PC-3 (cell line): Measurements from ENCODE around the gene FAM149A. TPM values are rescaled to one million over a fixed set of nuclear protein-coding genes. Genes with fewer than 3 reads are reported as not detected.

Experiments used
- ATAC-seq: fragments of 200-7000 bp; cut with Tn5 transposase; 2 replicates; pipeline ENCODE4 v1.9.1; 2020; ENCODE audit warnings: mild to moderate bottlenecking, moderate library complexity
- BruUV-seq: library from RNA; stranded (reverse); fragments of 400-500 nt; replicated peaks from 2 replicates; lab custom pipeline; 2021; lab: Mats Ljungman, UMichigan
- CTCF ChIA-PET: fragments of 300-600 bp; sonication (Branson Sonifier 250); formaldehyde crosslinking; loops from one replicate; lab custom pipeline; 2022; ENCODE audit warnings: antibody characterized with exemption; lab: Charles Lee
- POLR2A ChIA-PET: fragments of 300-600 bp; sonication (Branson Sonifier 250); formaldehyde crosslinking; loops from one replicate; lab custom pipeline; 2022; ENCODE audit warnings: antibody characterized with exemption; ENCODE audit not compliant: unreplicated experiment; lab: Charles Lee
- DNase-seq: peaks from one replicate; pipeline ENCODE4 v3.0.0-alpha.2; 2015
- H2AFZ ChIP-seq: fragments of 300-600 bp; sonication (generic); 2 replicates; pipeline ENCODE4 v1.6.0; 2016; ENCODE audit warnings: antibody characterized with exemption, low read length
- H3F3A ChIP-seq: fragments of 300-600 bp; sonication (generic); one replicate; pipeline ENCODE4 v1.6.0; 2017; ENCODE audit warnings: antibody characterized with exemption, low read length, control low read depth, mild to moderate bottlenecking; ENCODE audit not compliant: unreplicated experiment
- H3K27ac ChIP-seq: fragments of 300-600 bp; sonication (generic); 2 replicates; pipeline ENCODE4 v1.5.1; 2016; ENCODE audit warnings: mild to moderate bottlenecking, low read length
- H3K27me3 ChIP-seq: fragments of 300-600 bp; sonication (generic); 2 replicates; pipeline ENCODE4 v1.6.1; 2016; ENCODE audit warnings: low read length, mixed read lengths
- H3K36me3 ChIP-seq: fragments of 300-600 bp; sonication (generic); 2 replicates; pipeline ENCODE4 v1.6.1; 2016; ENCODE audit warnings: low read depth, mixed run types, low read length, mixed read lengths
- H3K4me1 ChIP-seq: fragments of 300-600 bp; sonication (generic); 2 replicates; pipeline ENCODE4 v1.5.1; 2016; ENCODE audit warnings: low read length; ENCODE audit not compliant: insufficient read depth
- H3K4me2 ChIP-seq: fragments of 300-600 bp; sonication (generic); 2 replicates; pipeline ENCODE4 v1.6.0; 2016; ENCODE audit warnings: low read length
- H3K4me3 ChIP-seq: fragments of 300-600 bp; sonication (generic); 2 replicates; pipeline ENCODE4 v1.5.1; 2016; ENCODE audit warnings: mild to moderate bottlenecking, low read length, mixed read lengths
- H3K79me2 ChIP-seq: fragments of 300-600 bp; sonication (generic); 2 replicates; pipeline ENCODE4 v1.6.1; 2017; ENCODE audit warnings: low read length, mixed read lengths
- H3K9ac ChIP-seq: fragments of 300-600 bp; sonication (generic); 2 replicates; pipeline ENCODE4 v1.6.0; 2016; ENCODE audit warnings: mild to moderate bottlenecking, low read length
- H3K9me2 ChIP-seq: fragments of 300-600 bp; sonication (generic); replicated peaks from 2 replicates; pipeline ENCODE4 v1.6.1; 2016; ENCODE audit warnings: mixed run types, low read length, mixed read lengths
- H3K9me3 ChIP-seq: fragments of 300-600 bp; sonication (generic); 2 replicates; pipeline ENCODE4 v1.6.1; 2016; ENCODE audit warnings: low read length, mixed read lengths
- H4K20me1 ChIP-seq: fragments of 300-600 bp; sonication (generic); 2 replicates; pipeline ENCODE4 v1.6.1; 2016; ENCODE audit warnings: low read length, mixed read lengths
- EZH2 ChIP-seq: fragments of 300-600 bp; sonication (generic); IDR thresholded peaks from one replicate; pipeline ENCODE4 v1.6.1; 2017; ENCODE audit warnings: antibody characterized with exemption, mild to moderate bottlenecking, low read length; ENCODE audit not compliant: unreplicated experiment
- EZH2phosphoT487 ChIP-seq: fragments of 300-600 bp; sonication (generic); IDR thresholded peaks from 2 replicates; pipeline ENCODE4 v1.6.1; 2018; ENCODE audit warnings: mild to moderate bottlenecking, antibody characterized with exemption, low read length, borderline replicate concordance
- intact Hi-C: fragments of 100-400 bp; cut with micrococcal nuclease; formaldehyde crosslinking; loops from 2 replicates; pipeline ENCODE4 v1.9.0; 2023
- total RNA-seq: library from RNA; depleted of rRNA; stranded (reverse); fragments of >200 nt; gene quantifications from 2 replicates; pipeline ENCODE4 v1.2.3, GENCODE V29; 2014
- TF ChIP-seq, protein P1 (sequence below): fragments of 300-600 bp; sonication (generic); conservative IDR thresholded peaks from 2 replicates; pipeline ENCODE4 v1.5.1; 2017; ENCODE audit warnings: antibody characterized with exemption, low read depth, mild to moderate bottlenecking, low read length

FAM149A gene
- total RNA-seq, 1 experiment from 2014 or later = 0.22 TPM

DNA sequence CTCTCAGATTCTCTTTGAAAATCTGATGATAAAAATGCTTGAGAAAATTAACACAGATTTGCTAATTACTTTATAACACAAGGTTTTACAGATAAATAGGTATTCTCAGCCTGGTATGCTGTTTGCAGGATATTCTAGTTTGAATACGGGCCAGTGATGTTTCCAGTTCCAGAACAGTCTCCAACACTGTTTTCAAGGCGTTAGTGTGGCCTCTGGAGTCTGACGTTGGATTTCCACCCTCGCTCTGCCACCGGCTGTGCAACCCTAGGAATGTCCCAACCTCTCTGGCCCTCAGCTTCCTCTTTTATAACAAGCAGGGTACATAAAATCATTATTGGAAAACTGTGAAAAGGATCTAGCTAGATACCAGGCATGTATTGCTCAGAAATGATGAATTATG lies 63.1 kb downstream of the FAM149A start:
- Histone ChIP-seq H3K9ac (no peak overlapping the region), H3K36me3 (no peaks in the 10 kb centered on the region), H3K27ac (no peak overlapping the region), H3K4me1 (no peaks in the 10 kb centered on the region), H2AFZ (no peak overlapping the region), H3K4me3 (no peak overlapping the region), H3K79me2 (no peaks in the 10 kb centered on the region), H3K27me3 (peaks cover 10% of the 10 kb centered on the region), H4K20me1 (no peaks in the 10 kb centered on the region), H3K9me2 (no peaks in the 10 kb centered on the region), H3F3A (no peaks in the 10 kb centered on the region), H3K4me2 (no peak overlapping the region), H3K9me3 (no peaks in the 10 kb centered on the region)
- intact Hi-C loops = no loop called here
- DNase-seq = no peak
- no peak for ATAC-seq
- CTCF ChIA-PET = no interaction called here
- POLR2A ChIA-PET = no interaction called here
- TF ChIP-seq, protein P1, sequence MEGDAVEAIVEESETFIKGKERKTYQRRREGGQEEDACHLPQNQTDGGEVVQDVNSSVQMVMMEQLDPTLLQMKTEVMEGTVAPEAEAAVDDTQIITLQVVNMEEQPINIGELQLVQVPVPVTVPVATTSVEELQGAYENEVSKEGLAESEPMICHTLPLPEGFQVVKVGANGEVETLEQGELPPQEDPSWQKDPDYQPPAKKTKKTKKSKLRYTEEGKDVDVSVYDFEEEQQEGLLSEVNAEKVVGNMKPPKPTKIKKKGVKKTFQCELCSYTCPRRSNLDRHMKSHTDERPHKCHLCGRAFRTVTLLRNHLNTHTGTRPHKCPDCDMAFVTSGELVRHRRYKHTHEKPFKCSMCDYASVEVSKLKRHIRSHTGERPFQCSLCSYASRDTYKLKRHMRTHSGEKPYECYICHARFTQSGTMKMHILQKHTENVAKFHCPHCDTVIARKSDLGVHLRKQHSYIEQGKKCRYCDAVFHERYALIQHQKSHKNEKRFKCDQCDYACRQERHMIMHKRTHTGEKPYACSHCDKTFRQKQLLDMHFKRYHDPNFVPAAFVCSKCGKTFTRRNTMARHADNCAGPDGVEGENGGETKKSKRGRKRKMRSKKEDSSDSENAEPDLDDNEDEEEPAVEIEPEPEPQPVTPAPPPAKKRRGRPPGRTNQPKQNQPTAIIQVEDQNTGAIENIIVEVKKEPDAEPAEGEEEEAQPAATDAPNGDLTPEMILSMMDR = no peak
- TF ChIP-seq EZH2phosphoT487 (no peak), EZH2 (no peak)
- no TSS peak for BruUV-seq

DNA sequence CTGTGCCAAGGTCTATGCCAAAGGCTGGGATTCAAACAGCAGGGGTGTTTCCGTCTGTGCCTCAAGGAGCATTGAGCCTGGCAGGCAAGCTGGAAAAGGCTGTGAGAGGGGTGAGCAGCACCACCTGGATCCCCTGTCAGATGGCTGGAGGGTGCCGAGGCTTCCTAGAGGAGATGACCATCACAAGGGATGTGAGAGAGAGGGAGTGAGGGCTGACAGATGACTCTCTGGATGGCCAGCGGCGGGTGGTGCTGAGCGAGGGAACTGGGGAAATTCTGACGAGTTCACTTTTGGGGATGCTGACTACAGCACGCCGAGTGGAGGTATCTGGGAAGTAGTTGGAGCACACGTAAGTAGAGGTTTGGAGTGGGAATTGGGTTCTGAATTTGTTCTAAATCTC lies 64.2 kb downstream of the FAM149A start:
- Histone ChIP-seq H3K36me3 (no peaks in the 10 kb centered on the region), H3F3A (no peaks in the 10 kb centered on the region), H3K9me3 (no peaks in the 10 kb centered on the region), H3K4me1 (no peaks in the 10 kb centered on the region), H3K4me3 (no peak overlapping the region), H3K4me2 (no peak overlapping the region), H2AFZ (no peak overlapping the region), H4K20me1 (no peaks in the 10 kb centered on the region), H3K9ac (no peak overlapping the region), H3K27me3 (peaks cover 9% of the 10 kb centered on the region), H3K9me2 (no peaks in the 10 kb centered on the region), H3K27ac (no peak overlapping the region), H3K79me2 (no peaks in the 10 kb centered on the region)
- no TSS peak for BruUV-seq
- TF ChIP-seq EZH2phosphoT487 (no peak), EZH2 (no peak)
- TF ChIP-seq, protein P1 = no peak
- intact Hi-C loops = no loop called here
- DNase-seq (no peak), ATAC-seq (no peak)
- ChIA-PET POLR2A (no interaction called here), CTCF (no interaction called here)

DNA sequence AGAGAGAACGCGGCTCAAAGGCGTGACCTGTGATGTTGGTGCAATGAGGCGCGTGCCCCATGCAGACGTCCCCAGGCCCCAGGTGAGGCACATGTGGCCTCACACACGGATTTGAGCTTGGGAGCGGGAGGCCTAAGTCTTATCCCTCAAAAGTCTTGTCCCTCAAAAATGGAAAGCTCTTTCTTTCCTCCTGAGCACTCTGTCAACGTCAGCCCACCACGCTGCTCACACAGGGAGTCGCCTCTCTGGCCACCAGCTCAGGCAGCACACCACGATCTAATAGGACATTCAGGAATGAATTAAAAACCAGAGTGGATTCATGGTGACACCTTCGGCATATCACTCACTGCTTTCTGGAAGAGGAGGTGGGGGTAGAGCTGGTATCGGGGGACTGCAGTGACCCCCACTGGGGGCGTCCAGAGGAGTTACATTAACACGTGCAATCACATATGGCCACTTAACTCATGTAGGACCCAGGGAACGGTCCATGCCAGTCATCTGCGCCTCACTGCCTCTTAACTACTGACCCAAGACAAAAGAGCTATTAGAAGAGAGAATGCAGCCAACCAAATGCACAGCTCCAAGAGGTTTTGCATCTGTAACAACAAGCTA lies 64.9 kb downstream of the FAM149A start:
- no peaks in the 10 kb centered on the region for H3K9me3 ChIP-seq
- TF ChIP-seq EZH2phosphoT487 (no peak), EZH2 (no peak)
- TF ChIP-seq, protein P1 = no peak
- peaks cover 9% of the 10 kb centered on the region for H3K27me3 ChIP-seq
- no TSS peak for BruUV-seq
- H3K4me3 ChIP-seq = no peak overlapping the region
- H3K36me3 ChIP-seq = no peaks in the 10 kb centered on the region
- no peak overlapping the region for H2AFZ ChIP-seq
- ChIA-PET POLR2A (no interaction called here), CTCF (no interaction called here)
- no peaks in the 10 kb centered on the region for H3F3A ChIP-seq
- intact Hi-C loops = no loop called here
- no peak overlapping the region for H3K4me2 ChIP-seq
- no peaks in the 10 kb centered on the region for H4K20me1 ChIP-seq
- no peaks in the 10 kb centered on the region for H3K79me2 ChIP-seq
- ATAC-seq (no peak), DNase-seq (no peak)
- no peak overlapping the region for H3K9ac ChIP-seq
- H3K4me1 ChIP-seq = no peaks in the 10 kb centered on the region
- no peaks in the 10 kb centered on the region for H3K9me2 ChIP-seq
- H3K27ac ChIP-seq = no peak overlapping the region
